Stimulated activated CD4-positive, alpha-beta T cell treated with anti-CD3 and anti-CD28 coated beads, Interleukin-4, amount 100 ng/mL, for 24 hours (primary cell): ENCODE measurements around the gene SPIN4.
"Not testable (repeated sequence)": the region's sequence is repeated elsewhere in the genome, so short reads cannot be mapped to it uniquely, and the experiment has no call there.

Experiments used
- DNase-seq: peaks from one replicate; pipeline ENCODE4 v3.0.0-alpha.2; 2020

SPIN4 gene

DNA sequence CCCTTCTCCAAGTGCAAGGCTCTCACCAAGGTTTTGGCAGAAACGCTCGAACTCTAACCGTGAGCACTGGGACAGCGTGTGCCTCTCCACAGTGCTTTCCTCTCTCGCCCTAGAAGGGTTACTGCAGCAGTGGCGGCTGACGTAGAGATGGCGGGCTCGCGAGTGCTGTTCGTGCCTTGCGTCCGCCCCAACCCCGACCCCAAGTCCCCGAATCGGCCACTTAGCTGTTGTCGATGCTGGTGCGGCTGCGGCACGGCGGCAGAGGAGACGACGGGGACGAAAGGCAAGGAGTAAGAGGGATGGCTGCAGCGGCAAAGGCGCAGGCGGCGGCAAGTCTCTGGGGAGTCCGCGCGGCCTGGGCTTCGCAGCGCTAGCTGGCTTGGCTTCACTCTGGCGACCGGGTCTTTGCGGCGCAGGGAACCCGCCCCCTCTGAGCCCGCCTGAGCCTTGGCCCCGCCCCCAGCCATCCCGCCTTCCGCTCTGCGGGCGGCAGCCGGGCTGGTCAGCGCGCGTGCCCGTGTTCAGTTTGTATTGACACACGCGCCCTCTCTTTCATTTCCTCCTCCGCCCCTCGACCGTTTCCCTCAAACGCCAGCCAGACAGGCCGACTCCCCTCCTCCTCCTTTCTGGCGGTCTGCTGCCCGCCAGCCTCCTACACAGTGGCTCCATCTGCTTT, at the start of gene SPIN4:
SPIN4 (minus strand) TSS at position 392 of the 676 bp plus-strand sequence. CDS start 513 bp downstream, outside the sequence.
- DNase-seq = peak; percentile 49

DNA sequence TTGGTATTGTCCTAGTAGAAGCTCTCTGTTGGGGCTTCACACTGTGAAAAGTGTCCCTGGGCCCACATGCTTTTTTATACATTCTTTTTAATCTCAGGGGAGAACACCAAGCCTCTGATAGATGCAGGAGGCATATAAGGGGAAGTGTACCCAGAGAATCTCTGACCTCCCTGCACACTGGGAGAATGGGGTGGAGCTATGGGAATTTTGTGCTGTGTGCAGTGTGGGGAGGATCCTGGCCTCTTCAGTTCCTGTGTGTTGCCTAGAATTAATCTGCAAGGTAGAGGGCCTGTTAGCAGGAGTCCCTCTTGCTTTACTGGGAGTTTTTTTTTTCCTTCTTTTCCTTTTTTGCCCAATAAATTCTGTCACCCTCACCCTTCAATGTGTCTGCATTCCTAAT, 49.2 kb upstream of the SPIN4 start:
- no peak for DNase-seq

DNA sequence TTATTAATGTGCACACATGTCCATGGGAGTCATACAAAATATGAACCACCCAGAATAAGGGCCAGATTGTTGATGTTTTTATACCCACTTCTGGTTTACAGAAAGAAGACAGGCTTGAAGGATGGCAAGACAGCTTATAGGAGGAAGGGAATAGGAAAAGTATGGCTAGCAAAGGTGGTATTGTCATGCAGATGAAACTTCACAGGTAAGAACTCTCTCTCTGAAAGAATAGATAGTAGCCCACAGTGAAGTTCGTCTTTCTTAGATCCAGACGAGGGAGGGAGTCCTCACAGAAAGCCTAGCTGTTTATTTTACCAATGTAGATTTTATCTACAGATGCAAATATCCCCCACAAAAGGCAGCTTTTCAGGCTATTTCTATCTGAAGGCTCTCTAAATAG, 43.7 kb upstream of the SPIN4 start:
- DNase-seq = no peak

DNA sequence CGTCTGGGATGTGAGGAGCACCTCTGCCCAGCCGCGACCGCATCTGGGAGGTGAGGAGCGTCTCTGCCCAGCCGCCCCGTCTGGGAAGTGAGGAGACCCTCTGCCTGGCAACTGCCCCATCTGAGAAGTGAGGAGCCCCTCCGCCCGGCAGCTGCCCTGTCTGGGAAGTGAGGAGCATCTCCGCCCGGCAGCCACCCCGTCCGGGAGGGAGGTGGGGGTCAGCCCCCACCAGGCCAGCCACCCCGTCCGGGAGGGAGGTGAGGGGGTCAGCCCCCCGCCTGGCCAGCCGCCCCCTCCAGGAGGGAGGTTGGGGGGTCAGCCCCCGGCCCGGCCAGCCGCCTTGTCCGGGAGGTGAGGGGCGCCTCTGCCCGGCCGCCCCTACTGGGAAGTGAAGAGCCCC, 42.0 kb upstream of the SPIN4 start:
- DNase-seq = not testable (repeated sequence)

DNA sequence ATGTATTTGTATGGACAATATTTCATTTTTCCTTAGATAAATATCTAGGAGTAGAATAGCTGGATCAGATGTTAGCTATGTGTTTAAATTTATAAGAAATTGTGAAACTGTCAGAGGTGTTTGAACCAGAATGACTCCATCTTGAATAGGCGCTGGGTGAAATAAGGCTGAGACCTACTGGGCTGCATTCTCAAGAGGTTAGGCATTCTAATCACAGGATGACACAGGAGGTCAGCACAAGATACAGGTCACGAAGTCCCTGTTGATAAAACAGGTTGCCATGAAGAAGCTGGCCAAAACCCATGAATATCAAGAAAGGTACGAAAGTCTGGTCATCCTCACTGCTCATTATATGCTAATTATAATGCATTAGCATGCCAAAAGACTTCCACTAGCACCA, 36.3 kb upstream of the SPIN4 start:
- no peak for DNase-seq

DNA sequence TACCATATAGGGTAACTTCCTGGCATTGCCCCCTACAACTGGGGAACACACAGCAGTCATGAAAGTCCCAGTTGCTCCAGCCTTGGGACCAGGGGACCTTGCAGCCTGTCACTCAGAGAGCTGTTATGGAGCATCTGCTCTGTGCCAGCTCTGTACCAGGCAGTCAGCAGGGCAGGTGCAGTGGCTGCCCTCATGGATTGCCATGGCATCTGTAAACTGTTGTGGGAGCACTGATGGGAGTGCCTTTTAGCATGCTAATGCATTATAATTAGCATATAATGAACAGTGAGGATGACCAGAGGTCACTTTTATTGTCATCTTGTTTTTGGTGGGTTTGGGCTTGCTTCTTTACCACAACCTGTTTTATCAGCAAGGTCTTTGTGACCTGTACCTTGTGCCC, 33.1 kb upstream of the SPIN4 start:
- DNase-seq = not testable (repeated sequence)

DNA sequence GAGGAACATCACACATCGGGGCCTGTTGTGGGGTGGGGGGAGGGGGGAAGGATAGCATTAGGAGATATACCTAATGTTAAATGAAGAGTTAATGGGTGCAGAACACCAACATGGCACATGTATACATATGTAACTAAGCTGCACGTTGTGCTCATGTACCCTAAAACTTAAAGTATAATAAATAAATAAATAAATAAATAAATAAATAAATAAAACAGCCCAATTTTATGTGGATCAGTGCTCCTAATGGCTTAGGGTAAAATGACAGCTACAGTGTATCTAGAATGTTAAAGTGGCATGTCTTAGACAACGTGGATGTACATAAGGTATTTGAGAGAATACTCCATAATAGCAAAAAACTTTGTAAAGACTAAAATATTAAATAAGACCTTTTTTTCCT, 21.9 kb upstream of the SPIN4 start:
- DNase-seq = not testable (repeated sequence)

DNA sequence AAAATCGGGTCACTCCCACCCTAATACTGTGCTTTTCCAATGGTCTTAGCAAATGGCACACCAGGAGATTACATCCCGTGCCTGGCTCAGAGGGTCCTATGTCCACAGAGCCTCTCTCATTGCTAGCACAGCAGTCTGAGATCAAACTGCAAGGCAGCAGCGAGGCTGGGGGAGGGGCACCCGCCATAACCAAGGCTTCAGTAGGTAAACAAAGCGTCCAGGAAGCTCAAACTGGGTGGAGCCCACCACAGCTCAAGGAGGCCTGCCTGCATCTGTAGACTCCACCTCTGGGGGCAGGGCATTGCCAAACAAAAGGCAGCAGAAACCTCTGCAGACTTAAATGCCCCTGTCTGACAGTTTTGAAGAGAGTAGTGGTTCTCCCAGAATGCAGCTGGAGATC, 16.6 kb upstream of the SPIN4 start:
- not testable (repeated sequence) for DNase-seq

DNA sequence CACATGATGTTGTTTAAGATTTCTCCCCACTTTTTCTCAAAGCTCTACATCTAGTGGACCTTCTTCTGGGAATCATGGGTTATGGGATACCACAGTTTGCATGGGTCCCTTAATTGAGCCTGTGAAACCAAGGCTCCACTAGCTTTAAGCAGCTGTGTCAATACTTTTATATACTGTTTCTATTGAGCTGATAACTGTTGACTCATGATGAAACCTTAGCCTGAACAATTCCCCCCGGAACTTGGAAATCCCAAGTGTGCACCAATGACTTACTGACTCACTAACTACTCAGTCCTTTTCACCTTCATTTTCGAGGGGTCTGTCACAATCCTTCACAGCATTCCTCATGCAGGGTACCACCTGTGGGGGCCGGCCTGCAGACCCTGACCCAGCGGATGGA, 12.7 kb upstream of the SPIN4 start:
- DNase-seq = no peak

DNA sequence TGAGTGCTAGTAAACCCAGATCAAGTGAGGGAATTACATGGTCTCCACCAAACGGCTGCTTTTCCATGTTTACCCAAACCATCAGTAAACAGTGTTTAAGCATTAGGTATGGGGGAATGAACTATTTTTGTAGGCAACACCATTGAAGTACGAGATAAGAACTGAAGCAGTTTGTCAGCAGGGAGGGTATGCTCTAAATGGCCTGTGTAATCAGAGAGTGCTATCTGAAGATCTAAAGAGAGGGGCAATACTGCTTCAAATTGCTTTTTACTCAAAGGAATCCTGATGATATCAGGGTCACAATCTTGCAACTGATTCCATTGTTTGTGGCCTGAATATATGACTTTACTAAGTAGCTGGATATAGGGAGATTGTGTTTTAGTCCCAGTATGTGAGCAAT, 10.4 kb upstream of the SPIN4 start:
- DNase-seq = no peak

DNA sequence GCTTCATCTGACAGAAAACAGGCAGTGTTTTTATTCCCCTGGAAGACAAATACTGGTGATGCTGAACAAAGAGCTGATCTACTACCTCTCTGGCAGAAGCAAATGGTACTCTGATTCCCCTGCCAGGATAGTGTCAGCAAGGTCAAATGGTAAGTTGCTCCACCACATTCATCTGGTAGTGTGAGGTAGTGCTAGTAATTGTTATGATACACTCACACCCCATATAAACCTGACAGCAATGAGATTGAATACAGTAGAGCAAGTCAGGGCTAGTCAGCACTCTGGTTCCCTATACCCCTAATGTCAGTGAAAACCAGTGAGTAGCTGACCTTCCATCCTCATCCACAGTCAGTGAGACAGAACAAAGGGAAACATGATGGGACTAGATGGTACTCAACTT, 3.4 kb upstream of the SPIN4 start:
- no peak for DNase-seq

DNA sequence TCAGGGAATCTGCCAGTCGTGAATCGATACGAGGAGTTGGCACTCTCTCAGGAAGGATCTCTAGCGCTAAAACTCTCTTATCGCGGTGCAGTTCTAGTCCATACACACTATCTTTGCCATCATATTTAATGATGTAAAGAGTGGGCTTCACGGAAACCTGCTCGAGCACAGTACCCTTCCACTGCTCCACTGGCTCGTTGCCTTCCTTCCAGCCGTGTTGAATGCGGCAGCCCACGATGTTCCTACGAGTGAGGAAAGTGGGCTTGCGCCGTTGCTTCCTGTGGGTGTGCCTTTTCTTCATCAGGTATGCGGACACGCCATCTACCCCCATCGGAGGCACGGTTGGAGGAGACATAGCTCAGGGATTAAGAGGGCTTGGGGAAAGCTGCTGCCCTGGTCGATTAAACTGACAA, 661 bp downstream of the SPIN4 start:
- DNase-seq = peak; percentile 3

DNA sequence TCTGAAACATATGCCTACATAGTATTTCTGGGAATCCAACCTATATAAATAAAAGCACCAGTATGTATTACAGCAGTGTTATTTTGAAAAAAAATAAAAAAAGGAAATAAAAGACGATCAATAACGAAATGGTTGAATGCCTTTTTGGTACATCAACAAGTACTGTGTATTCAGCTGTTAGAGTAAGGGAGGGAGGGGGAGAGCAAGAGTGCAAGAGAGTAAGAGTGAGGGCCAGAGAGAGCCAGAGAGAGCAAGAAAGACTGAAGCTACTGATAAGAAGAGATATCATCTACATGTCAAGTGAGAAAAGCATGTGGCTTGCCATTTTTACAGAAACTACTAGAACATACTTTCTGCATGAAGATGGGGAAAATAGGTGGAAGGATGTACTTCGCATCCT, 1.8 kb downstream of the SPIN4 start:
- DNase-seq = no peak

DNA sequence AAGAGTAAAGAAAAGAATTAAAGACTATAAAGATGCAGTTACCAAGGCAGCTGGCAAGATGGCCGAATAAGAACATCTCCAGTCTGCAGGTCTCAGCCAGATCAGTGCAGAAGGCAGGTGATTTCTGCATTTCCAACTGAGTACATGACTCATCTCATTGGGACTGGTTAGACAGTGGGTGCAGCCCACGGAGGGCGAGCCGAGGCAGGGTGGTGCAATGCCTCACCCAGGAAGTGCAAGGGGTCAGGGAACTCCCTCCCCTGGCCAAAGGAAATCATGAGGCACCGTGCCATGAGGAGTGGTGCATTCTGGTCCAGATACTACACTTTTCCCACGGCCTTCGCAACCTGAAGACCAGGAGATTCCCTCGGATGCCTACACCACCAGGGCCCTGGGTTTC, 20.5 kb downstream of the SPIN4 start:
- no peak for DNase-seq

DNA sequence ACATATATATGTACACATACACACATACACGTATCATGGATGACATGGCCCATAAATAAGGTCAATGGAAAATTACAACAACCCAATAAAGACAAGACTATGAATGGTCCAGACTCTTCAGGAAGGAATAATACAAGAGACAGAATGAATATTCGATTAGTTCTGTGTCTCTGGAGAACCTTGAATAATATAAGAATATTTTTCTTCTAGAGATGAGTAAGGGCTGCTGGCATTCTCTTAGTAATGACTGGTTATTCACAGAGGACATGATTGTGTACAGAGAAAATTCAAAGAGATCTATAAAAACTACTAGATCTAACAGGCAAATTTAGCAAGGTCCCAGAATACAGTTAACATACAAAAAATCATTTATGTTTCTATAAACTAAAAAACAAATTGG, 23.3 kb downstream of the SPIN4 start:
- no peak for DNase-seq

DNA sequence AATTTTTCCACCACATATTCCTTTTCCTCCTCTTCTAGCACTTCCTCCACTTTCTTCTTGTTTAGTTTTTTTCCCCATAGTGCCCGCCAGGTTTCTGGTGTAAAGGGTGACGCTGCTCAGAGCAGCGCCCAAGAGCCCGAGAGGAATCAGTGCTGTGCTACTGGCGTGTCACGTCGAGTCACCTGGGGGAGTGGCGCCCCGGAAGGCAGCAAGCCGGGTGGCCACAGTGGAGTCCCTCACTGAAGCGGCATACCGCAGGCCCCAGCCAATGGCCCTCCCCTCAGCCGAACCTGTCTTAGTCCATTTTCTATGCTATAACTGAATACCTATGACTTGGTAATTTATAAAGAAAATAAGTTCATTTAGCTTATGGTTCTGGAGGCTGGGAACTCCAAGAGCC, 51.5 kb downstream of the SPIN4 start:
- DNase-seq = no peak
